Kidney tubule cell (primary cell): ENCODE data around the gene PPP2R3A.
"Not testable (repeated sequence)": the region's sequence is repeated elsewhere in the genome, so short reads cannot be mapped to it uniquely, and the experiment has no call there.

Experiments used
- DNase-seq: peaks from one replicate; pipeline ENCODE4 v3.0.0-alpha.2; 2018; ENCODE audit warnings: low spot score

Gene PPP2R3A

DNA sequence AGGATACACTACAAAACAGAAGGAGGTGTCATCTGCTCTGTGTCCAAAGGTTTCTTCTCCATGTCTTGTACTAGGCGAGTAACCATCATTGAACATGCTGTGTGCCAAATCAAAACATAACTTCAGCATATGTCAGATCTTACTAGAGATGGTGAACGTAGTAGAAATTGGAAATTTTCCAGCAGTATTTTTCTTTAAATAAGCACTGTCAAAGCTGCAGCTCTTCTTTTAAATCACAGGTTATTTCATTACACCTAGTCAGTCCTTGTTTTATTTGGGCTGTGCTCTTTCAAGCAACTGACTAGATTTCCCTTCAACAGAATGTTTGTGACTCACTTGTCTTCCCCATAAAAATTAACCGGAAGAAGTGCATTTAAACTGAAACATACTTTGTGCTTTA, 184.1 kb downstream of the PPP2R3A start:
- DNase-seq: peak; percentile 47

DNA sequence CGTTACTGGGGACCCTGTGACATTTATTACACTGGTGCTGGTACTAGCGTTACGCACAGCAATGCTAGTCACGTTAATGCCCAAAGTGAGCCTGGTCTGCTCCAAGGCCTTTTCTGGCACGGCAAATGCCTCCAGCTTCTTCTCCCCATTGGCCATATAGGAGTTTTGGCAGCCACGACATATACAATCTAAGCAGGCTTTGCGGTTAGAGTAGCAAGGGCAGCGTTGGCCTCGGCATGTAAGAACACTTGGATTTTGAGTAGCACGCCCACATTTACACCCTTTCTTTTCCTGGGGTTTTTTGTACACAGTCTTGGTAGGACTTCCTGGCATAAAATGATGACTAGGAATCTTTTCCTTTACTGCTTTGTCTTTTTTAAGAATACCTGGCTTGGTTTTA, 185.7 kb downstream of the PPP2R3A start:
- no peak for DNase-seq

DNA sequence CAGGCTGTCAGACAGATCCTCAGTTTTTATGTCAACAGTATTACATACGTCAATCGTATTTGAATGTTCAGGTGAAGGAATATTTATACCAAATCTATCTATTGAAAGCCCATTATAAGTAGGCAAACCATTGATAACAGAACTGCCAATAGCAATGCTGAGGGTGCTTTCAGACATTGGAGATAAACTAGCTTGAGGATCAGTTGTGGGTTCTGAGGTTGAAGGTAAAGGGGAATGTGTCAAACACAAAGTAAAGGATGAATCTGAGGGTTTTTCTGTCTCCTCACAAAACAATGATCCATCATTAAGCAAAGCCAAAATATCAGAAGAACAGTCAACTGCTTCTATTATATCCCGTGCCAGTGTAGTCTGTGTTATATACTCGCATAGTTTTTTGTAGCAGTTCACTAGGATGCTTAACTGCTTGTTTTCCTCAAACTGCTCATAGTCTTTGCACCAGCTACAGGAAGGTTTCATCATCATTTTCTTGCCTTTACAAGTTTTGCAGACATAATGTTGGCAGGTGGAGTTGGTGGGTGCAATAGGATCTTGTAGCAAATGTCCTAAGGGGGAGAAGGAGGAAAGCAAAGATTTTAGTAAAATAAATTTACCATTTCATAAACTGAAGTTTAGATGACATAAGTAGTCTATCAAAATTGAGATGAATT, 186.8 kb downstream of the PPP2R3A start:
- DNase-seq: no peak

DNA sequence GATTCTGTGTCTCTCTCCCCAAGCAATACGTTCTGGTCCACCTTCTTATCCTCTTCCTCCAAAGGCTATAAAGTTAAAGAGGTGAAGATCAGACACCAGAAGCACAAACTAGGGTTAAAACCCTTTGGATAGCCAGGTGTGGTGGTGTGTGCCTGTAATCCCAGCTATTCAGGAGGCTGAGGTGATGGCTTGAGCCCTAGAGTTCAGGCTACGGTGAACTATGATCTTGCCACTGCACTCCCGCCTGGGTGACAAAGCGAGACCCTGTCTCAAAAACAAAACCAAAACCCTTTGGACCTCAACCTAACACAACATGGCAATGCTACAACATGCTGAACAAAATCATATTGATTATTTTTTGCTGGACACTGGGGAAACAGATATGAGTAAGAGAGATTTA, 187.4 kb downstream of the PPP2R3A start:
- DNase-seq: no peak

DNA sequence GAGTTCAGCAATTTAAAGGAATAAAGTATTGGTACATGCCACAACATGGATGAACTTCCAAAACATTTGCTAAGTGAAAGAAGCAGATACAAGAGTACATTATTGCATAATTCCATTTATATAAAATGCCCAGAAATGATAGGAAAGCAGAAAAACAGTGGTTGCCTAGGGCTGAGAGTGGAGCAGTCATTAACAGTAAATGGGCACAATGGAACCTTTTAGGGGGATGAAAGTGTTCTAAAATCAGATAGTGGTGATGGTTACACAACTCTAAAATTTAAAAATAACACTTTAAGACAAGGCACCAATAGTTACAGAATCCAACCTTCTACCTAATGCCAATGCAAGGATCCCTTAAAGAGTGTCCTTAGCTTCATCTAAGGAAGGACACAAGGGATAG, 196.0 kb downstream of the PPP2R3A start:
- DNase-seq: no peak

DNA sequence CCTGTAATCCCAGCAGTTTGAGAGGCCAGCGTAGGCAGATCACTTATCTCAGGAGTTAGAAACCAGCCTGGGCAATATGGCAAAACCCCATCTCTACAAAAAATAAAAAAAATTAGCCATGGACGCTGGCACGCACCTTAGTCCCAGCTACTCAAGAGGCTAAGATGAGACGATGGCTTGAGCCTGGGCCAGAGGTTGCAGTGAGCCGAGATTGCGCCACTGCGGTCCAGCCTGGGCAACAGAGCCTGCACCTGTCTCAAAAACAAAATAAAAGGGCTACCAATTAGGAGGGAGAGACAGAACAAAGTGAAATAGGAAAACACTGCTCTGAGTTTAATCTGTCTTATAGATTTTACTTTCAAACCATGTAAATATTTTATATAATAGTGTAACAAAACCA, 196.8 kb downstream of the PPP2R3A start:
- no peak for DNase-seq

GRCh38 chr3:136163607-136164006, 198.1 kb downstream of the PPP2R3A start:
- DNase-seq: not testable (repeated sequence)

DNA sequence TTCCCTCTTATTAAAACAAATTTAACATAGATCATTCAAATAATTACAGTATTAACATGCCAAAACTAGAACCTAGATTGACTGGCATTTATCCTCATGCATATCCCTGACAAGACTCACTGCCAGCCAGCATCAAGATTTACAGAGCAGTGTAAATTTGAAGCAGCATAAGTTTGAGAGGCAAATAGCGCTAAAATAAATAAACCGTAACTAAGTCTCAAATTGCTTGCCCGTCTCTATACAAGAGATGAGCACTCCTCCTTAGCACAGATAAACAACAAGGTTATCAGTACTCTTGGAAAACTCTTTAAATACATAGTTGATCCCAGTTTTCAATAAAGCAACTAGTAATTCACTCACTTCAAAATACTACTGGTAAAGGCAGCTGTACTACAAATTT, 201.0 kb downstream of the PPP2R3A start:
- DNase-seq: no peak

GRCh38 chr3:136168236-136168635, 202.7 kb downstream of the PPP2R3A start:
- not testable (repeated sequence) for DNase-seq

DNA sequence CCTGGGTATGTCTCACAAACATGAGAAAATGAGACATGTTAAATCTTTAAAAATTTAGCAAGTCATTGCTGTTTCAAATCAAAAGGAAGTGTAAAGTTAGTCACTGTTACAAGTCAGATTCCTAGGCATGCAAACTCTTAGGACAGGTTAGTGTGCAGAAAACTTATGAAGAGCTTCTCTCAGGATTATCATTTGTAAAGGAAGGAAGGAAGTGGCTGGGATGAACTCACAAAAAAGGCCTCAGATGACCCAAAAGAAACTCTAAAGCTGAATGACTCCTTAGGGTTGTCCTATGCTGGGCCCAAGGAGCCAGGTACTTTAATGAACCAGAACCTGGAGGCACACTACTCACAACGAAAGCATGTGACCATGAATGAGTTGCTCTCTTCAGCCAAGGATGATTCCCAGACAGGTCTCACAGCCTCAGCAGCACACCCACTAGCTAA, 205.6 kb downstream of the PPP2R3A start:
- DNase-seq: peak; percentile 85

GRCh38 chr3:136173939-136174490, 208.5 kb downstream of the PPP2R3A start:
- DNase-seq: peak; percentile 21

DNA sequence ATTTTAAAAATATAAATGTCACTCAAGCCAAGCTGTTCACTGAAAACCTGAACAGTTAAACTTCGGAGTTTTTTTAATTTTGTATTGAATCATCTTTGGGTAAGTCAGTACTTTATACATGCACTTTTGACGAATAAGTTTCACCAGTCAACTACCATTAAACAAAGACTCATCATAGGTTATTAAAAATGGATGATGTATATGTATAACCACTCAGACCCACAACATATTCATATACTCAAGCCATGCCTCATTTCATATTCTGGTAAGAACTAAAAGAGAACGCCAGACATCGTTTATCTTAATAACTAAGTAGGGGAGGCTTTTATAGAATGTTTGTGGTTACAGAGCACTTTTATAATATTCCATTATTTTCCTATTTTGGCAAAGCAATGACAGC, 212.3 kb downstream of the PPP2R3A start:
- DNase-seq: no peak

DNA sequence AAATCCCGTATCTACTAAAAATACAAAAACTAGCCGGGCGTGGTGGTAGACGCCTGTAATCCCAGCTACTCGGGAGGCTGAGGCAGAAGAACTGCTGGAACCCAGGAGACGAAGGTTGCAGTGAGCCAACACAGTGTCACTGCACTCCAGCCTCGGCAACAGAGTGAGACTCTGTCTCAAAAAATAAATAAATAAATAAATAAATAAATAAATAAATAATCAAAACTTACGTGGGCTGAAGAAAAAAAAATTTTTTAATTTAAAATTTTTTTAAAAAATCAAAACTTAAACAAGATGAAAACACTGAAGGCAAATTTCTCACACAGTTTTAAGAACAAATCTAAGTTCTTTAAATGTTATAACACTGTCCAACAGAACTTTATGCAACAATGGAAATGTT, 216.2 kb downstream of the PPP2R3A start:
- DNase-seq: no peak

DNA sequence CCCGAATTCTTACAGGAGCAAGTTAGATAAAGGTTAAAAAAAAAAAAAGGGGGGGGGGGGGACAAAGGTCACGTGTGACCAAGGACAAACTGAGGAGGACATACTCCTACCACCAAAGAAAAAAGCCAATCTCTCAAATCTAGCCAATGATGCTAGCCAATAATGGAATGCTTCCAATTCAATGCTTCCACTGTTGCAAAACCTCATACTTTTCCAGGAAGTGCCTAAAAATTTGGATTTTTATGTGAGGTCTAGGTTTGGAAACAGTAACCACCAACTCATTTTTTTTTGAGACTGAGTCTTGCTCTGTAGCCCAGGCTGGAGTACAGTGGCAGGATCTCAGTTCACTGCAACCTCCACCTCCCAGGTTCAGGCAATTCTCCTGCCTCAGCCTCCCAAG, 219.2 kb downstream of the PPP2R3A start:
- DNase-seq: no peak

GRCh38 chr3:136186344-136186743, 220.8 kb downstream of the PPP2R3A start:
- DNase-seq: peak; percentile 39

DNA sequence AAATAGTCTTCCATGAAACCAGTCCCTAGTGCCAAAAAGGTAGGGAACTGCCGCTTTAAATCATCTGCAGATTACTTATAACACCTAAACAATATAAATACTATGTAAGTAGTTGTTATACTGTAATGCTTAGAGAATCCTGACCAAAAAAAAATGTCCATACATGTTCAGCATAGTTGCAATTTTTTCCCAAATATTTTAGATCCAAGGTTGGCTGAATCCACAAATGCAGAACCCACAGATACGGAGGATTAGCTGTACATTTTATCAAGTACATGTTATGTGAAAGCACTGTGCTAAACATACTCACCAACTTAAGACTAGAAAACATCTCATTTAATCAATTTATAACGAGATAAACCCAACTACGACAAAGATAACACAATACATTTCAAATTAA, 221.3 kb downstream of the PPP2R3A start:
- no peak for DNase-seq

- no peak for DNase-seq
These were observed 222.3 kb downstream of the PPP2R3A start for GRCh38 chr3:136187868-136188267.

DNA sequence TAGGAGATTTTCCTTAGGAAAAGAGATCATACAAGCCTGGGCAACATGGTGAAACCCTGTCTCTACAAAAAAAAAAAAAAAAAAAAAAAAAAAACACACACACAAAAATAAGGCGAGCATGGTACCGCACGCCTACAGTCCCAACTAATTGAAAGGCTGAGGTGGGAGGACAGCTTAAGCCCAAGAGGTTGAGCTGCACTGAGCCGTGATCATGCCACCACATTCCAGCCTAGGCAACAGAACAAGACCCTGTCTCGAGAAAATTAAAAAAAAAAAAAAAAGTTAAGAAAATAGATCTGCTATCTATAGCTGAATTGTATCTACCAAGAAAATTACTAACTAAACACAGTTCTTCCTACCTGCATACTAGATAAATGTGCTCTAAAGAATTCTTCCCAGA, 223.5 kb downstream of the PPP2R3A start:
- DNase-seq: no peak

DNA sequence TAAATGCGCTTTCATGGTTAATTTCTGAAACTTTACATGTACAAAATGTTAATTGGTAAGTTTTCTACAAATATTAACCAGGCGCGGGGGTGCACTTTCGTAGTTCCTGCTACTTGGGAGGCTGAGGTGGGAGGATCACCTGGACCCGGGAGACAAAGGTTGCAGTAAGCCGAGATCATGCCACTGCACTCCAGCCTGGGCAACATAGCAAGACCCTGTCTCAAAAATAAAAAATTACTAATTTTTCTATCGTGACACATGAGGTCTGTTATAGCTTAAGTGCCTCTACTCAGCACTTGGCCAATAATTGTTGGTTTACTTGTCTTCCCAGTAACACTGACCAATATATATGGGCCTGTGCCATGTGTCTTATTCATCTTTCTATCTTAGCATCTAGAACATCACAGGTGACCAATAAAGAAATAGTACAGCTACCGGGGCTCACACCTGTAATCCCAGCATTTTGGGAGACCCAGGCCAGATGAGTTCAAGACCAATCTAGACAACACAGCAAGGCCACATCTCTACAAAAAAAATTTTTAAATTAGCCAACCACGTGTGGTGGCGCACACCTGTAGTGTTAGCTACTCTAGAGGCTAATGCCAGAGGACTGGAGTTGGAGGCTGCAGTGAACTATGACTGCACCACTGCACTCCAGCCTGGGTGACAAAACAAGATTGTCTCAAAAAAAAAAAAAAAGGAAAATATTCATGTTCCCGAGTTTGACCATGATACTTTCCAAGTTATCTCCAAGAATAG, 224.5 kb downstream of the PPP2R3A start:
- no peak for DNase-seq

GRCh38 chr3:136192195-136192594, 226.7 kb downstream of the PPP2R3A start:
- peak; percentile 25 for DNase-seq

GRCh38 chr3:136192831-136193230, 227.3 kb downstream of the PPP2R3A start:
- DNase-seq: no peak

GRCh38 chr3:136193278-136194054, 227.9 kb downstream of the PPP2R3A start:
- peak; percentile 32 for DNase-seq
